ENCODE results near the gene DIDO1.

Gene DIDO1

DNA sequence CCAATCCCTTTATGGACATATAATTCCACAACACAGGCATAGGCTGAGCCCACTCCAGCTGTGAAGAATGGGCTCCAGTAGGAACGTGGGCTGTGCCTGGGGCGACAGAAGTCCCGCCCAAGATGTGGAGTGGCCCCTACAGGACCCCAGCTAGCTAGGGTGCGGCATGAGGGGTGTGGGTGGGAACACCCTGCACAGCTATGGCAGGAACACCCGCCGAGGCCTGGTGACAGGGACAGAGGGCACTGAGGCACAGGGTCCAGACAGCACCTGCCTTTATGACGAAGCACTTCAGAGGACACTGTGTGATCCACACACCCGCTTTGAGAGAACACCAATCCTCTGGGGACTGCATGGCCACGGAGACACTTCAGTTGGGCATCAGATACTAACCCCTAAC is 36.4 kb downstream of the DIDO1 start:
- no peak for DNase-seq

GRCh38 chr20:62889411-62889810 is 36.9 kb downstream of the DIDO1 start:
- no peak for DNase-seq

DNA sequence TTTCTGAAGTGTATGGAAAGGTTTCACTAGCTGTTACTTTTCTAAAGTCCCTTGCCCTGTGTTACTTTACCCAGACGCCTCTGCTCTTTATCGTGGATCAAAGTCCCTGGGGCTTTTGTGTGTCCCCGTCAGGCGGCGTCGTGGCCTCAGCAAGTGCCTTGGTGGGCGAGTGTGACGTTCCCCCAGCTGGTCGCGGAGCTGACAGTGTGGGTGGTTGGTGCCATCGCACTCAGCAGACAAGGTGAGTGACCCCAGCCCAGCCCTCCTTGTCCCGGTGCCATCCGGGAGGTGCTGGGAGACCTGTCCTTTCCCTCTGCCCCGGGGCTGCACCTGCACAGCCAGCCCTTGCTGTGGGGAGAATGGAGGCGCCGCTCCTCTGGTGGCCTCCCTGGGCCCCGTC is 37.4 kb downstream of the DIDO1 start:
- no peak for DNase-seq

- no peak for DNase-seq
Observed at GRCh38 chr20:62888406-62888805, 37.9 kb downstream of the DIDO1 start.

- no peak for DNase-seq
Observed at GRCh38 chr20:62887860-62888239, 38.5 kb downstream of the DIDO1 start.

- peak; percentile 29 for DNase-seq
Observed at GRCh38 chr20:62887152-62887859, 39.0 kb downstream of the DIDO1 start.

DNA sequence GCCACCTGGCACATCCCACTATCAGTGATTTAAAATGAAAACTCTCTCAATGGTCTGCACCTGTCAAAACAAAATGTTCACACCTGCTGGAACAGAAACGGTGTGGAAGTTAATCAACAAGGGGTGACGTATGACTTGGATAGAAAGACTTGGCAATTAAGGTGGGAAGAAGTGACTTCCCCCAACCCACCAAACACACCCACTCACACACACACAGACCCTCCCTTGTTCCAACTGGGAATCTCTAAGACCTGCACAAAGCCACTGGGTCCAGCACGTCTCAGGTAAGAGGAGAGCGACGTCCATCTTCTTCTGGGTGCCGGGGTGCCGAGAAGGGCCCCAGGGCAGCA is 39.6 kb downstream of the DIDO1 start:
- DNase-seq = no peak

GRCh38 chr20:62885896-62886708 is 40.2 kb downstream of the DIDO1 start:
- DNase-seq = no peak

GRCh38 chr20:62885046-62885895 is 41.0 kb downstream of the DIDO1 start:
- DNase-seq = no peak

- DNase-seq = no peak
Observed at GRCh38 chr20:62884556-62884955, 41.7 kb downstream of the DIDO1 start.

GRCh38 chr20:62882426-62882825 is 43.9 kb downstream of the DIDO1 start:
- no peak for DNase-seq

DNA sequence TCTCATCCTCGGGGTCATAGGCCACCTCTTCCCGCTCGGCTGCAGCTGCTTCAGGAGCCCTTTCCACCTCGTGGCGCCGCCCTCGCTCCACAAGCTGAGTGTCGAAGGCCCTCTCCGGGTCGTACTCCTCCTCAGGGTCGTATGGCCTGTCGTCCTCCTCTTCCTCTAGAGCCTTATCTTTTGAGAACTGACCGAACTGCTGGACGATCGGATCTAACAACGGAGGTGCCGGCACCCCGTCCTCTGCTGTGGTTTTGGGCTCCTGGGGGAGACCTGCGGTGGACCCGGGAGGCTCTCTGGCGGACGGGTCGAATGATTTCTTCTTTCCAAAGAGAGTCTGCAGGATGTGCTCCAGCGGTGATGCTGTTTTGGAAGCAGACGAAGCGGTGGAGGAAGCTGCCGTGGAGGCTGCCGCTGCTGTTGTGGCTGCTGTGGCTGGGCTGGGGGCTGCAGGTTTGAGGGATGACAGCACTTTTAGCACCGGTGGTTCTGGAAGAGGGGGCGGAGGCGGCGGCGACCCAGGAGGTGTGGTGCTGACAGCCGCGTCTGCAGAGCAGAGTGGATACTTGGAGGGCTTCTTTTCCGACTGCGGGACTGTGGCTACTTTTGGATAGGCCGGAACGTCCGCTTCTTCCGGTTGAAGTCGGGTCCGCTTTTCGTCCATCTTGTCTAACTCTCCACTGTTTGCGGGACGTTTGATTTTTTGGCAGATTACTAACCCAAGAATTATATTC is 44.5 kb downstream of the DIDO1 start:
- no peak for DNase-seq

GRCh38 chr20:62880935-62881661 is 45.2 kb downstream of the DIDO1 start:
- no peak for DNase-seq

DNA sequence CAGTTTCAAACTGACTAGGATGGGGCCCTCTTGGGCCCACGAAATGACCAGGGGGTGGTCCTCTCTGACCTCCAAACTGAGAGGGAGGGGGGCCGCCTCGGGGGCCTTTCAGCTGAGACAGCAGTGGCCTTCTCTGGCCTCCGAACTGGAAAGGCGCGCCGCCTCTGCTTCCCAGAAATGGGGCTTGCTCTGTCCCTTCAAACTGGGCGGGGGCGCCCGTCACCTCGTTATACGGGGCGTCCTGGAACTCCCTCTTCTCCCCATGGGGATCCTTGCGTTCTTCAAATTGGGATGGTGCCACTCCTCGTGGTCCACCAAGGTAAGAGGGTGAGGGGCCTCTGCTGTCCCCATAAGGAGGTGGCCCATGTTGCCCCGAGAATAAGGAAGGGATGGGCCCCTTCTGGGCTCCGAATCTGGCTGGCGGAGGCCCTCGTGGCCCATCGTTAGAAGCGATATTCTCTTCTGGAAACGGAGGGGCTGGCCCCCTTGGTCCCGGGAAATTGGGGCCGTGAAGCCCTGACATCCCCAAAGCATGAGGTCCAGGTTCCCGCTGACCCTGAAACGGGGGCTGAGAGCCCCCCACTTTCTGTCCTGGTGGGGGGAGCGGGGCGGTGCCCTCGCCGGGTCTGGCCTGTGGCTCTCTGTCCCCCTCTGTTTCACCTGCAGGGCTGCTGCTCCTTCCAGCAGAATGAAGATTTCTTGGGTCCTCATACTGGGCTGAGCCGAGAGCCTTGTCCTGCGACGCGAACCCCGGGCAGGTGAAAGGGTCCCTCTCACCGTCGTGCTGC is 46.0 kb downstream of the DIDO1 start:
- no peak for DNase-seq

DNA sequence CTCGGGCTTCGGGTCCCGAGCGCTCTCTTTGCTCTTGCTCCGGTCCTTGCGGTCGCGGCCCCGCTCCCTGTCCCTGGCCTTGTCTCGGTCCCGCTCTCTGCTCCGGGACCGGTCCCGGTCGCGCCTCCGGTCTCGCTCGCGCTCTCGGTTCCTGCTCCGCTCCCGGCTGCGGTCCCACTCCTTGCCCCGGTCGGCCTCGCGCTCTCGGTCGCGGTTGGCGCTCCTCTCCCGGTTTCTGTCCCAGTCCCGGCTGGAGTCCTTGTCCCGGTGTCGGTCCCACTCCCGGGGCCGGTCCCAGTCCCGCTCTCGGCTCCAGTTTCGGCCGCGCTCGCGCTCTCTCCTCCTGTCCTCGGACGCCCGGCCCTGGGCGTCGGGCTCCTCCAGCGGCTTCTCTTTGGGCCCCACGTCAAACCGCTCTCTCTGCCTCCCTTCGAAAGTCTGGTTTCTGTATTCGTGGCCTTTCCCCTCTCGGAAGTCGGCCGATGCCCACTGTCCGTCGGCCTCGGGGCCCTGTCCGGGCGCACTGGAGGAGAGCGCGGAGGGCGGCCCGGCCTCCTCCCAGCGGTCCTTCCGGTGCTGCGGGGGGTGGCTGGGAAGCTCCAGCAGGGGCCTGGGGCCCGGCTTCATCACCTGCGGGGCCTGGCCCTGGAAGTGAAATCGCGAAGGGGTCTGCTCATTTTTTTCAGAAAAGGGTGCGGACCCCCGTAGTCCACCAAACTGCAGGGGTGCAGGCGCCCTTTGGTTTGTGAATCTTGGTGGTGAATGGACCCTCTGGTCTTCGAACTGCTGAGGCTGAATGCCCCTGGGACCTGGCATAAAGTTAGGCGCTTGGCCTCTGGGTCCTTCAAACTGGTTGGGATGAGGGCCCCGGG is 46.8 kb downstream of the DIDO1 start:
- peak; percentile 19 for DNase-seq

DNA sequence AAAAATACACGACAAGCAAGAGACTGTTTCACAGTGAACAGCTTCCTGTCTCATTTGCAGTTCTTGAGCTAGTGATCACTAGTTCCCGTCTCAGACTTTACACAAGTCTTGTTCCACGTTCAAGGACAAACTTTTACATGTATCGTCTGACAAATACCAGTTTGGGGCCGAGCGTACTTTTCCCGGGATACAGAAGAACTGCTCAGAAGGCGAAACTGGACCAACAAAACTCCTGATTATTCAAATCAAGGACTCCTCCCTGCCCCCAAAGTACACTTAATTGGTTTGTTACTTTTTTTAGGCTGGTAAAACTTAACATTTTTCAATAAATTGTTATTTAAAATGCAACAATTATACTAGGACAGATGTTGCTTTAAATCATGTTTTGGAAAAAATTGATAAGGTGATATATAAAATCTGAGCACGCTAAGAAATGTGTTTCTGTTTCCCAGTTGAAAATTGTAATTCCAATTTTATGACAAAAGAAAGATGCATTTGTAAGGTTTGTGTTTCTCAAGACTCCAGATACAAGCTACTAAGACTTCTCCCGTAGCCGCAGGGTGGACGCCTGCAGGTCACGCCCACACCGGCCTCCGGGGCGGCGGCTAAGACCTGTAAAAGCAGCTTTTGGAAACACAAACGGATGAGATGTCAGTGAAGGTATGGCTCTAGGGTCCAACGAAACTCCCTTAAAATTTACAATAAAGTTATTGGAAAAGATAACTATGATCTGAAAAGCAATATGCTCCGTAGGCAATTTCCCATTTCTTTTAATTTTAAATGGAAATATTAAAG is 47.9 kb downstream of the DIDO1 start:
- DNase-seq = no peak

GRCh38 chr20:62876902-62877816 is 49.1 kb downstream of the DIDO1 start:
- no peak for DNase-seq

GRCh38 chr20:62876501-62876901 is 49.8 kb downstream of the DIDO1 start:
- no peak for DNase-seq
